Astrocyte (in vitro differentiated cells and primary cell): Measurements from ENCODE around the gene APOBR. TPM values are rescaled to one million over a fixed set of nuclear protein-coding genes. Genes with fewer than 3 reads are reported as not detected.

Experiments
- DNase-seq: peaks from one replicate; pipeline ENCODE4 v3.0.0-alpha.2; 2010; ENCODE audit warnings: low read depth
- FAIRE-seq: peaks from 2 replicates; lab custom pipeline; 2011; peaks lifted over from hg19 to GRCh38; lab: Jason Lieb, UNC
- H2AFZ ChIP-seq: 2 replicates; pipeline ENCODE4 v1.6.0; 2012; ENCODE audit warnings: low read depth, low read length, inconsistent platforms
- H3K27ac ChIP-seq: 2 replicates; pipeline ENCODE4 v1.5.1; 2011; ENCODE audit warnings: low read depth, low read length, inconsistent platforms
- H3K27me3 ChIP-seq: 2 replicates; pipeline ENCODE4 v1.6.0; 2011; ENCODE audit warnings: low read length, inconsistent platforms; ENCODE audit not compliant: insufficient read depth
- H3K36me3 ChIP-seq: 2 replicates; pipeline ENCODE4 v1.5.1; 2011; ENCODE audit warnings: low read length, inconsistent platforms; ENCODE audit not compliant: insufficient read depth
- H3K4me1 ChIP-seq: 2 replicates; pipeline ENCODE4 v1.5.1; 2011; ENCODE audit warnings: low read length, inconsistent platforms; ENCODE audit not compliant: insufficient read depth
- H3K4me2 ChIP-seq: 2 replicates; pipeline ENCODE4 v1.6.0; 2012; ENCODE audit warnings: low read length, inconsistent platforms
- H3K4me3 ChIP-seq: 2 replicates; pipeline ENCODE4 v1.5.1; 2011; ENCODE audit warnings: low read depth, mild to moderate bottlenecking, low read length, inconsistent platforms; ENCODE audit not compliant: insufficient read depth
- H3K79me2 ChIP-seq: 2 replicates; pipeline ENCODE4 v1.6.0; 2012; ENCODE audit warnings: mild to moderate bottlenecking, low read length, inconsistent platforms; ENCODE audit not compliant: insufficient read depth
- H3K9ac ChIP-seq: 2 replicates; pipeline ENCODE4 v1.6.0; 2012; ENCODE audit warnings: mild to moderate bottlenecking, low read length, inconsistent platforms
- H3K9me3 ChIP-seq: 2 replicates; pipeline ENCODE4 v1.5.1; 2012; ENCODE audit warnings: low read depth, mild to moderate bottlenecking, low read length, inconsistent platforms; ENCODE audit not compliant: insufficient read depth
- H4K20me1 ChIP-seq: 2 replicates; pipeline ENCODE4 v1.6.0; 2012; ENCODE audit warnings: low read length, inconsistent platforms; ENCODE audit not compliant: insufficient read depth
- H3K27ac Mint-ChIP-seq: one replicate; pipeline ENCODE4 v1.8.0; 2021; ENCODE audit warnings: mild to moderate bottlenecking, mixed read lengths; ENCODE audit not compliant: unreplicated experiment
- H3K27me3 Mint-ChIP-seq: one replicate; pipeline ENCODE4 v1.8.0; 2021; ENCODE audit warnings: low read depth, mixed read lengths; ENCODE audit not compliant: unreplicated experiment
- H3K36me3 Mint-ChIP-seq: one replicate; pipeline ENCODE4 v1.8.0; 2021; ENCODE audit warnings: low read depth, mixed read lengths; ENCODE audit not compliant: unreplicated experiment
- H3K4me1 Mint-ChIP-seq: one replicate; pipeline ENCODE4 v1.8.0; 2021; ENCODE audit warnings: low read depth, mixed read lengths; ENCODE audit not compliant: unreplicated experiment
- H3K4me3 Mint-ChIP-seq: one replicate; pipeline ENCODE4 v1.8.0; 2021; ENCODE audit warnings: mild to moderate bottlenecking, moderate library complexity, mixed read lengths; ENCODE audit not compliant: unreplicated experiment
- H3K9me3 Mint-ChIP-seq: one replicate; pipeline ENCODE4 v1.8.0; 2021; ENCODE audit warnings: mild to moderate bottlenecking, mixed read lengths; ENCODE audit not compliant: unreplicated experiment
- EZH2 ChIP-seq: IDR thresholded peaks from 2 replicates; pipeline ENCODE4 v1.6.1; 2012; ENCODE audit warnings: mild to moderate bottlenecking, low read length, inconsistent platforms; ENCODE audit not compliant: insufficient read depth
- total RNA-seq: library from RNA; stranded (reverse); gene quantifications from 2 replicates; pipeline ENCODE4 v1.2.1, GENCODE V29; 2021
- TF ChIP-seq, protein P1 (sequence below): IDR thresholded peaks from 2 replicates; pipeline ENCODE4 v1.5.1; 2011; ENCODE audit warnings: low read depth, mild to moderate bottlenecking, inconsistent platforms, low read length, moderate library complexity; ENCODE audit not compliant: insufficient read depth

The APOBR gene
- total RNA-seq, 1 donor from 2014 or later, result not detected

DNA sequence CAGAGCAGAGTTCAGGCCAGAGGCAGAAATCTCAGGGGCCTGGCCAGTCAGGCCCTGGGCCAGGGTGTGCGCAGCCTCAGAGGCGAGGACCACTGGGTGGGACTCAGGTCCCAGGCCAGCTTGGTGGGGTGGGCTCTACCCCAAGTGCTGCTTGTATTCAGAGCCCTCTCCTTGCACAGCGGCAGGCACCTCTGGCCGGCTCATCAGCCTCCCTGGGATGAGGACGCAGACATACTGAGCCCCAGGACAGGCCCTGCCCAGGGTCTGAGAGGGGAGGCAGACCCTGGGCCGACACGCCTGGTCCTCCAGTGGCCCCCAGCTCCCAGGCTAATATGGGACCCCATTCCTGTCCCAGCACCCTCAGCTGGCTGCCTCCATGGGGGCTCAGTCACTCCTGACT is 19.8 kb downstream of the APOBR start:
- Mint-ChIP-seq H3K9me3 (no peaks in the 10 kb centered on the region), H3K4me1 (peaks cover 4% of the 10 kb centered on the region), H3K27ac (peak overlapping the region; percentile 48), H3K27me3 (no peaks in the 10 kb centered on the region), H3K36me3 (no peaks in the 10 kb centered on the region), H3K4me3 (no peak overlapping the region)
- TF ChIP-seq EZH2, result no peak
- TF ChIP-seq, protein P1, sequence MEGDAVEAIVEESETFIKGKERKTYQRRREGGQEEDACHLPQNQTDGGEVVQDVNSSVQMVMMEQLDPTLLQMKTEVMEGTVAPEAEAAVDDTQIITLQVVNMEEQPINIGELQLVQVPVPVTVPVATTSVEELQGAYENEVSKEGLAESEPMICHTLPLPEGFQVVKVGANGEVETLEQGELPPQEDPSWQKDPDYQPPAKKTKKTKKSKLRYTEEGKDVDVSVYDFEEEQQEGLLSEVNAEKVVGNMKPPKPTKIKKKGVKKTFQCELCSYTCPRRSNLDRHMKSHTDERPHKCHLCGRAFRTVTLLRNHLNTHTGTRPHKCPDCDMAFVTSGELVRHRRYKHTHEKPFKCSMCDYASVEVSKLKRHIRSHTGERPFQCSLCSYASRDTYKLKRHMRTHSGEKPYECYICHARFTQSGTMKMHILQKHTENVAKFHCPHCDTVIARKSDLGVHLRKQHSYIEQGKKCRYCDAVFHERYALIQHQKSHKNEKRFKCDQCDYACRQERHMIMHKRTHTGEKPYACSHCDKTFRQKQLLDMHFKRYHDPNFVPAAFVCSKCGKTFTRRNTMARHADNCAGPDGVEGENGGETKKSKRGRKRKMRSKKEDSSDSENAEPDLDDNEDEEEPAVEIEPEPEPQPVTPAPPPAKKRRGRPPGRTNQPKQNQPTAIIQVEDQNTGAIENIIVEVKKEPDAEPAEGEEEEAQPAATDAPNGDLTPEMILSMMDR, result no peak
- no peak overlapping the region for H2AFZ ChIP-seq
- no peaks in the 10 kb centered on the region for H3K79me2 ChIP-seq
- no peaks in the 10 kb centered on the region for H3K36me3 ChIP-seq
- H3K9me3 ChIP-seq, result no peaks in the 10 kb centered on the region
- H3K27ac ChIP-seq, result no peak overlapping the region
- H4K20me1 ChIP-seq, result no peaks in the 10 kb centered on the region
- H3K9ac ChIP-seq, result no peak overlapping the region
- no peak overlapping the region for H3K4me3 ChIP-seq
- no peaks in the 10 kb centered on the region for H3K27me3 ChIP-seq
- DNase-seq, result no peak
- no peak overlapping the region for H3K4me2 ChIP-seq
- peaks cover 2% of the 10 kb centered on the region for H3K4me1 ChIP-seq
- FAIRE-seq, result no peak

DNA sequence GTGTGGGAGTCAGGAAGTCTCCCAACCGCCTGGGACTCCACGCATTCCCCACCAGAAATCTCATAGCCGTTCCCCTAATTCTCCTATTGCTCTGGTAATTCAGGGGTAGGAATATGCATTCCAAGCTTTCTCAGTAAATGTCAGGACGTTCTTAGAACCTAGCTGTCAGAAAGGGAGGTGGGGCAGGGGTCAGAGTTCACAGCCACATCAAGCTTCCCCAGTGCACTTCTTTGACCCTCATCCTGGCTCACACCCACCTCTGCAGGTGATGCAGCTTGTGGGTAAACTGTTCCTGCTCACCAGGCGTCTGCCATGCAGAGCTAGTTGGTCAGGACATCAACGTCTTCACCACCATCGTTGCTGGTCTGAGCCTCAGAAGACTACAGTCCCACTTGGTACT is 26.2 kb downstream of the APOBR start:
- no peaks in the 10 kb centered on the region for H3K9me3 ChIP-seq
- peaks cover 3% of the 10 kb centered on the region for H3K9me3 Mint-ChIP-seq
- TF ChIP-seq, protein P1, result no peak
- TF ChIP-seq EZH2, result no peak
- no peak overlapping the region for H3K27ac ChIP-seq
- no peak overlapping the region for H3K9ac ChIP-seq
- no peak for DNase-seq
- no peaks in the 10 kb centered on the region for H4K20me1 ChIP-seq
- no peak overlapping the region for H3K27ac Mint-ChIP-seq
- H3K4me2 ChIP-seq, result no peak overlapping the region
- no peak overlapping the region for H3K4me3 Mint-ChIP-seq
- H3K79me2 ChIP-seq, result no peaks in the 10 kb centered on the region
- no peaks in the 10 kb centered on the region for H3K36me3 ChIP-seq
- H3K4me1 ChIP-seq, result no peaks in the 10 kb centered on the region
- H3K4me1 Mint-ChIP-seq, result no peaks in the 10 kb centered on the region
- H3K27me3 Mint-ChIP-seq, result peaks cover 20% of the 10 kb centered on the region
- H3K36me3 Mint-ChIP-seq, result peaks cover 4% of the 10 kb centered on the region
- no peak for FAIRE-seq
- no peaks in the 10 kb centered on the region for H3K27me3 ChIP-seq
- H3K4me3 ChIP-seq, result no peak overlapping the region
- no peak overlapping the region for H2AFZ ChIP-seq

DNA sequence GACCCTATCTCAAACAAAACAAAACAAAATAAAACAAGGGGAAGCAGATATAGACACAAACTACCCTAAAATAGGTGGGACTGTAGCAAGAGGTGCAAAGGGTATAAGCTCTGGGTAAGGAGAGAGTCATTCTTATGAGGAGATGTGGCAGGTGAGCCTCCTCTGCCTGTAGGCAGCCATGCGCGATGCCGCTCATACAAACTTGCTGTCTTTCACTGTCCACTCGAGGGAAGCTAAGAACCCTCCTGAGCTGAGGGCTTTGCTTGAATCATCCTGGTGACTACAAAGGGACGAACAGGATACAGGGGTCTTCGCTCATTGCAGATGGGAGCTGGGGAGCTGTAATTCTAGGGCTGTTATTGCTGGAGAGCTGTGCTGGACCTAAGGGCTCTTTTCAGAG is 27.0 kb downstream of the APOBR start:
- peaks cover 4% of the 10 kb centered on the region for H3K36me3 Mint-ChIP-seq
- no peak overlapping the region for H3K4me3 Mint-ChIP-seq
- no peak overlapping the region for H2AFZ ChIP-seq

More for the DNA sequence above, 27.0 kb downstream of the APOBR start:
- Histone ChIP-seq H4K20me1 (no peaks in the 10 kb centered on the region), H3K4me2 (no peak overlapping the region), H3K9me3 (no peaks in the 10 kb centered on the region), H3K9ac (no peak overlapping the region), H3K79me2 (no peaks in the 10 kb centered on the region), H3K27me3 (no peaks in the 10 kb centered on the region), H3K36me3 (no peaks in the 10 kb centered on the region), H3K27ac (no peak overlapping the region), H3K4me1 (no peaks in the 10 kb centered on the region), H3K4me3 (no peak overlapping the region)
- H3K9me3 Mint-ChIP-seq, result peaks cover 3% of the 10 kb centered on the region
- no peak overlapping the region for H3K27ac Mint-ChIP-seq
- DNase-seq (no peak), FAIRE-seq (no peak)
- no peaks in the 10 kb centered on the region for H3K4me1 Mint-ChIP-seq
- TF ChIP-seq, protein P1, result no peak
- TF ChIP-seq EZH2, result no peak
- peaks cover 20% of the 10 kb centered on the region for H3K27me3 Mint-ChIP-seq
